Adrenal gland (tissue), 12 donors: ENCODE results near the gene SURF6. TPM values are rescaled to one million over a fixed set of nuclear protein-coding genes. Genes with fewer than 3 reads are reported as not detected.
A peak's percentile ranks its signal among the peaks of the same experiment; 100 is the strongest.
"Not testable (repeated sequence)": the region's sequence is repeated elsewhere in the genome, so short reads cannot be mapped to it uniquely, and the experiment has no call there.

Source experiments
- DNase-seq, 7 donors: peaks; one replicate each; pipeline ENCODE4 v3.0.0-alpha.2; 2019 to 2020
- H3K27ac ChIP-seq, 5 donors: fragments of 200-600 bp; sonication (generic) in 4 of 5; 1 replicate in 3 of 5; 2 replicates in 2 of 5; pipeline versions ENCODE4 v1.5.1 to v1.8.0; 2016 to 2020; ENCODE audit warnings: mild to moderate bottlenecking in 1 of 5
- H3K27me3 ChIP-seq: fragments of 200-600 bp; 2 replicates; pipeline ENCODE4 v1.8.0; 2021
- H3K36me3 ChIP-seq, 2 donors: fragments of 200-600 bp; replicated peaks in 1 of 2; 1 replicate in 1 of 2; 2 replicates in 1 of 2; pipeline versions ENCODE4 v1.5.1 to v1.8.0; 2018 to 2022
- H3K4me1 ChIP-seq, 2 donors: fragments of 200-600 bp; replicated peaks in 1 of 2; 1 replicate in 1 of 2; 2 replicates in 1 of 2; pipeline versions ENCODE4 v1.5.1 to v1.8.0; 2018 to 2021
- H3K4me3 ChIP-seq, 4 donors: fragments of 200-600 bp; sonication (generic) in 3 of 4; one replicate each; pipeline ENCODE4 v1.5.1; 2016 to 2018
- H3K9me3 ChIP-seq, 3 donors: fragments of 200-600 bp; sonication (generic) in 1 of 3; replicated peaks in 1 of 3; 1 replicate in 2 of 3; 2 replicates in 1 of 3; pipeline versions ENCODE4 v1.5.1 to v1.8.0; 2016 to 2021
- CTCF ChIP-seq, 6 experiments: fragments of 450-650 bp in 4 of 6; fragments of 200-600 bp in 2 of 6; sonication (generic) in 1 of 6; IDR thresholded peaks; 1 replicate in 5 of 6; 2 replicates in 1 of 6; pipeline versions ENCODE4 v1.5.1 to v1.8.0; 2016 to 2021; ENCODE audit warnings: antibody characterized with exemption in 6 of 6, mild to moderate bottlenecking in 2 of 6, moderate library complexity in 1 of 6
- POLR2A ChIP-seq, 2 donors: fragments of 450-650 bp; IDR thresholded peaks; one replicate each; pipeline ENCODE4 v1.6.1; 2017; ENCODE audit warnings: antibody characterized with exemption in 2 of 2, mild to moderate bottlenecking in 2 of 2, moderate library complexity in 1 of 2
- WGBS, 4 donors: extraction: QIAGEN DNeasy Blood & Tissue Kit in 2 of 4; methylation state at CpG; one replicate each; pipeline versions ENCODE4 v1.1.5 to v1.1.7; 2013 to 2017; 5-methylcytosine and 5-hydroxymethylcytosine counted together
- intact Hi-C, 2 donors: fragments of 100-400 bp; cut with DNase I; formaldehyde crosslinking; loops; one replicate each; pipeline versions ENCODE4 v1.14.1 to v1.15.0; 2022 to 2023
- polyA plus RNA-seq, 3 donors: library from polyadenylated mRNA; stranded (reverse); fragments of 200-250 nt in 2 of 3; fragments of 350-450 nt in 1 of 3; fragmentation: Illumina TruSeq in 1 of 3; extraction: RNeasy Lipid Tissue Mini Kit (QIAGEN cat#74804) in 1 of 3; gene quantifications; one replicate each; pipeline ENCODE4 v1.2.3, GENCODE V29; 2013 to 2014
- total RNA-seq, 9 donors: library from RNA; depleted of rRNA in 4 of 9; stranded (reverse); fragments of >200 nt in 4 of 9; fragments of 120-200 nt in 1 of 9; fragmentation: NEBNext Ultra II Directional in 1 of 9; extraction: Animal tissue kit (Norgen Biotek cat#: 25700) in 1 of 9; gene quantifications; one replicate each; pipeline versions ENCODE4 v1.1.0 to v1.2.4, GENCODE V29; 2013 to 2023
- donor health status: healthy with polysubstance abuse.
- donor health status: Bipolar disorder and iron deficiency.
- donor health status: DM: yes; HTN: yes; CAD: no.
- donor health status: DM: no; HTN: no; CAD: no.
- donor health status: DM: no; HTN: no; CAD: no.
- donor health status: DM: yes; HTN: yes; CAD: no.

Gene SURF6
- total and polyA plus RNA-seq, 12 donors = 6.2 to 42.2 (median 23.1) TPM

DNA sequence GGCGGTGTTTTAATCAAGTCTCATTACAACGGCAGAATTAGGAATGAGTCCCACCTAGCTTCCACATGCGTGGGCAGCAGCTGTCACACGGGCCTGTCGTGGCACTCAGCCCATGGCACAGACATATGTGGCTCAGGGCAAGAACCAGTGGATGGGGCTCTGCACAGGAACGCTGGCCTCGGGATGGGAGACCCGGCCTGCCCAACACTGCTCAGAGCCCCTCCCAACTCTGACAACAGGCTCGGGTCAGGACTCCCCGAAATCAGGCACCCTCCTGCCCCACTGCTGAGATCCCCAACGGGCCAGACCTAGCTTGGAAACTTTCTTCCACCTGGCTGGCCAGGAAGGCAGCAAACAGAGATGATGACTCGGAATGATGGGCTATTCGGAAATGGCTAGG, 4.9 kb upstream of the SURF6 start:
- Histone ChIP-seq H3K27me3 (no peaks in the 10 kb centered on the region), H3K9me3 (no peaks in the 10 kb centered on the region), H3K4me1 (peaks cover 15 to 28% of the 10 kb centered on the region in 2 donors), H3K27ac (peak overlapping the region in 4 of 5 donors; percentile 12 to 89 (median 73)), H3K36me3 (peaks cover 0 to 56% of the 10 kb centered on the region in 2 donors), H3K4me3 (no peak overlapping the region)
- 76 to 90% (median 78%) methylated on average over 6 to 13 of the region's 13 CpGs for WGBS, 4 donors
- intact Hi-C loops = no loop called here
- TF ChIP-seq CTCF (IDR thresholded peaks at IDR 0.05) = no peak
- TF ChIP-seq POLR2A (IDR thresholded peaks at IDR 0.05) = no peak
- DNase-seq = no peak

- Histone ChIP-seq H3K27me3 (no peaks in the 10 kb centered on the region), H3K9me3 (no peaks in the 10 kb centered on the region), H3K4me3 (no peak overlapping the region), H3K36me3 (peaks cover 0 to 51% of the 10 kb centered on the region in 2 donors), H3K27ac (peak overlapping the region; percentile 12 to 89 (median 61)), H3K4me1 (peaks cover 16 to 28% of the 10 kb centered on the region in 2 donors)
- peak in 1 of 7 donors; percentile 20 for DNase-seq
- intact Hi-C loops = no loop called here
- 61 to 76% (median 70%) methylated on average over 2 to 3 of the region's 3 CpGs for whole genome bisulfite sequencing, 4 donors
- no peak for TF ChIP-seq CTCF (IDR thresholded peaks at IDR 0.05)
Measured at GRCh38 chr9:133340256-133340655, 4.3 kb upstream of the SURF6 start.

DNA sequence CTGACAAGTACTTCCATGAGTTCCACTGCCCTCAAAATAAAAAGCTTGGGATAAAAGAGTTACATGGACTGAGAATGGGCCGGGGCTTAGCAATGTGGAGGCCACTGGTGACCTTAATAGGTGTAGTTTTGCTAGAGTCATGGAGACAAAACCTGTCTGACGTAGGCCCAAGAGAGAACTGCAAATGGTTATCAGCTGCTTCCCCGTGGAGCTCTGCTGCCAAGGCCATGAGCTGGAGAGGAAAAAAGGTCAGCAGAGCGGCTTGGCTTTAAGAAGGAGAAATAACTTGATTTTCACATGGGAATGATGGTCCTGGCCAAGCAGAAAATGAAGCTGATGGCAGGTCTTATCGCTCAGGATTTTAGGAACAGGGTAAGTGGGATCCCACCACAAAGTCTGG, 3.7 kb upstream of the SURF6 start:
- TF ChIP-seq POLR2A (IDR thresholded peaks at IDR 0.05) (no peak), CTCF (IDR thresholded peaks at IDR 0.05) (no peak)
- intact Hi-C loops = no loop called here
- Histone ChIP-seq H3K4me1 (peaks cover 23 to 34% of the 10 kb centered on the region in 2 donors), H3K36me3 (peaks cover 0 to 45% of the 10 kb centered on the region in 2 donors), H3K27ac (peak overlapping the region; percentile 12 to 89 (median 61)), H3K9me3 (no peaks in the 10 kb centered on the region), H3K27me3 (no peaks in the 10 kb centered on the region), H3K4me3 (no peak overlapping the region)
- DNase-seq = peak in 6 of 7 donors; percentile 64 to 83 (median 78)
- 41 to 52% (median 43%) methylated on average over 5 of the region's 5 CpGs for WGBS, 4 donors

DNA sequence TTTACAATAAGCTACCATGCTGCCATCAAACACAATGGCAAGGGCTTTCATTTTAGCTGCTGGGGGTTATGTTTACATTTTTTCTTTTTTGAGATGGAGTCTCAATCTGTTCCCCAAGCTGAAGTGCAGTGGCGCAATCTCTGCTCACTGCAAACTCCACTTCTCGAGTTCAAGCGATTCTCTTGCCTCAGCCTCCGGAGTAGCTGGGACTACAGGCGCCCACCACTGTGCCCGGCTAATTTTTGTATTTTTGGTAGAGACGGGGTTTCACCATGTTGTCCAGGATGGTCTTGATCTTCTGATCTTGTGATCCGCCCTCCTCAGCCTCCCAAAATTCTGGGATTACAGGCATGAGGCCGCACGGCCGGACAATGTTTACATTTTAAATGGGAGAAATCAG, 1.1 kb downstream of the SURF6 start:
- peak in 6 of 7 donors; percentile 4 to 49 (median 14) for DNase-seq
- Histone ChIP-seq H3K36me3 (peaks cover 0 to 44% of the 10 kb centered on the region in 2 donors), H3K4me1 (peaks cover 25 to 32% of the 10 kb centered on the region in 2 donors), H3K4me3 (peak overlapping the region in 1 of 4 donors; percentile 64), H3K27ac (peak overlapping the region in 1 of 5 donors; percentile 12)
- 62 to 77% (median 71%) methylated on average over 11 of the region's 11 CpGs for WGBS, 4 donors
- not testable (repeated sequence) for H3K9me3 ChIP-seq, H3K27me3 ChIP-seq
- intact Hi-C loops = loop anchor here (5.0 kb wide), 2 partner anchors 98 to 153 kb away; no protein-coding TSS in a partner anchor

- TF ChIP-seq CTCF (IDR thresholded peaks at IDR 0.05) = no peak
- no peak for TF ChIP-seq POLR2A (IDR thresholded peaks at IDR 0.05)
- Histone ChIP-seq H3K4me1 (peaks cover 23 to 25% of the 10 kb centered on the region in 2 donors), H3K9me3 (no peaks in the 10 kb centered on the region), H3K27me3 (no peaks in the 10 kb centered on the region), H3K4me3 (no peak overlapping the region), H3K27ac (peak overlapping the region in 1 of 5 donors; percentile 12), H3K36me3 (peaks cover 0 to 40% of the 10 kb centered on the region in 2 donors)
- WGBS, 4 donors = 61 to 83% (median 67%) methylated on average over 6 of the region's 6 CpGs
- intact Hi-C loops = loop anchor here (5.0 kb wide), 2 partner anchors 97 to 152 kb away; no protein-coding TSS in a partner anchor
- DNase-seq = peak in 5 of 7 donors; percentile 15 to 46 (median 21)
Measured at GRCh38 chr9:133334161-133334560, 1.8 kb downstream of the SURF6 start.
